ENCODE data around the gene ZNF207.
A peak's percentile ranks its signal among the peaks of the same experiment; 100 is the strongest.
"Not testable (repeated sequence)": the region's sequence is repeated elsewhere in the genome, so short reads cannot be mapped to it uniquely, and the experiment has no call there.

ZNF207 gene

DNA sequence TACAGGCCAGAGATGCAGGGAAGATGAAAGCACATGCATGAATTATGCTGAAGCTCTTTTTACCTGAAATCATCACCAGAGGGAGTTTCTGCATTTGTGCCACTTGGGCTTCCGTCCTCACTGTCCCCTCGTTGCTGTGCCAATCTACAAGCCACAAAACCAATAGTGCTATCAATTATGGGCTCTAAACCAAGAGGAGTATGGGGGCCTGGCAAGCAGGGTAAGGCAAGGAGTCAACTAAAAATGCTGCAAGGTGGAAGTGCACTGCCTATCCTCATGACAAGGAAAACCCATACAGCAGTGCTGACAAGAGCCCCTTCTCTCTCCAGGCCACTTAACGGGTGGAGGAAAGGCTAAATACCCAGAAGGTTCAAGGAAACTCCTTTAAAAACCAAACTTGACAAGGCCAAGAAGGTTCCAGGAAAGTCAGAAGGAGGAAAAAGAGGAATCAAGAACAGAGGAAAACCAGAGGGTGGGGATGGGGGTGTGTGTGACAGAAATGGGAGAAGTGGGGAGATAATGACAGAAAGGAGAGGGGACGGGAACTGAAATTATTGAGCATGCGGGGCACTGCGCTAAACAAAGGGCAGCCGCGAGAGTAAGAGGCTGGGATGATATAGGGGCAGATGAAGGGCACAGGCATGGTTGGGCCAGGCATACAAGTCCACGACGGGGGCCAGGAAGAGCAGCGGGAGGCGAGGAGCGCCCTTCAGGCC lies 8.7 kb upstream of the ZNF207 start:
- no peak for DNase-seq

DNA sequence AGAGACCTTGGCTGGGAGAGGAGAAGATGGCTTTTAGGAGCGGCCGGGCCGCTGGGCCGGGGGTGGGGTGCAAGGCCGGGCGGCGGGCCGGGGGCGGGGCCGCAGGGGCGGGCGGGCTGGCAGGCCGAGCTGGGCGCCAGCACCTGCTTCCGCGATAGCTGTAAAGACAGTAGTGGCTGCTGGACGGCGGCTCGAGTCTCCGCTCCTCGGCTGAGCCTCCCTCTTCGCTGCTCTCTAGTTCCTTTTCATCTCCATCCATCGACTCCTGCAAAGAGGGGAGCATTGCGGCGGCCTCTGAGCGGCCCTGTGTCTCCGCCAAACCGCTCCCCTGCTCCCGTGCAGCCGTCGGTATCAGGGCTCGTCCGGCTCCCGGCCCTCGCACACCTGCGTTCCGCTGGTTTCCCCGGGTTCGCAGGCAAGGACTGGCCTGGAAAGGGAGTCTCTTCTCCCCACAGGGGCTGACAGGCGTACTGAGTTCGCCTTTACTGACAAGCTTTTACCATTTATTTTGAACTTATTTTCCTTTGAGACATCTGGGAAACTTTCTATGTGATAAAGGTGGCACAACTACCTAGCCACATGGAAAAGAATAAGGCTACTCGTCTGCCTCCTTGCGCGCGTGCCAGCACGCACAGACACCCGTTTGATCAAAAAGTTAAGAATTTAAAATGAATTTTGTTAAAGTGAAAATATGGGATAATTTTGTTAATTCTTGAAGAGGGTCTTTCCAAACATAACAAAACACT lies 7.9 kb upstream of the ZNF207 start, which contains the start of gene C17orf75:
Gene C17orf75 (minus strand): TSS at position 317 of the 746 bp plus-strand sequence. CDS start 34 bp downstream, at position 283.
- peak; percentile 80 for DNase-seq

DNA sequence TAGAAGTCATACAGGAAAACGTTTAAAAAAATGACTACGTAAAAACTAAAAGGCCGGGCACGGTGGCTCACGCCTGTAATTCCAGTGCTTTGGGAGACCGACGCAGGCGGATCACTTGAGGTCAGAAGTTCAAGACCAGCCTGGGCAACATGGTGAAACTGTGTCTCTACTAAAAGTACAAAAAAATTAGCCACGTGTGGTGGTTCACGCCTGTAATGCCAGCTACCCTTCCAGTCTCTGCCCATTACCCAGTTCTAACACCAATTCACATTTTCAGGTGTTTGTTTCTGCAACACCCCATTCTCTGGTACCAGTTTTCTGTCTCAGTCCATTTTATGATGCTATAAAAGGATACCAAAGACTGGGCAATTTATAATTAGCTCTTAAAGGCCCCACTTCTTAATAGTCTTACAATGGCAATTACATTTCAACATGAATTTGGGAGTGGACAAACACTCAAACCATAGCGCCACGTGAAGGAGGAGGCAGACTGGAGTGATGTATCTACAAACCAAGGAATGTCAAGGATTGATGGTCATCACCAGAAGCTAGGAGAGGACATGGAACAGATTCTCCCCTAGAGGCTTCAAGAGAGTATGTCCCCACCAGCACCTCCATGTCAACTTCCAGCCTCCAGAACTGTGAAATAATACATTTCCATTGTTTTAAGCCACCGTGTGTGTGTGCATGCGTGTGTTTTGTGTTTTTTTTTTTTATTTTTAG lies 7.2 kb upstream of the ZNF207 start:
- no peak for DNase-seq

DNA sequence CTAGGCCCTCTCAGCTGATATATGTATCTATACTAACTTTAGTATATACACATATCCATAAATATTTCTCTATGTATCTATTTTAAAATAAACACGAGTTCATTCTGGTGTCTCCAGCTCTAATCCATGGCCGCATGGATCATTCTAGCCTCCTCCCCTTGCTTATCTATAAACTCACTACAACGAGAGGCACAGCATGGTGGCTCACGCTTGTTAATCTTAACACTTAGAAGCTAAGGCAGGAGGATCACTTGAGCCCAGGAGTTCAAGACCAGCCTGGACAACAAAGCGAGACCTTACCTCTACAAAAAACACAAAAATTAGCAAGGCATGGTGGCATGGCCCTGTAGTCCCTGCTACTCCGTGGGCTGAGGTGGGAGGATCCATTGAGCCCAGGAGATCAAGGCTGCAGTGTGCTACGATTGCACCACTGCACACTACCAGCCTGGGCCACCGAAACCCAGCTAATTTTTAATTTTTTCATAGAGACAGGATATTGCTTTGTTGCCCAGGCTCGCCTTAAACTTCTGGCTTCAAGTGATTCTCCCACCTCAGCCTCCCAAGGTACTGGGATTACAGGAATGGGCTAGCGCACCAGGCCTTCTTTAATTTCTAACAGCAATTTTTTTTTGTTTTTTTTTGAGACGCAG lies 3.9 kb upstream of the ZNF207 start:
- no peak for DNase-seq

DNA sequence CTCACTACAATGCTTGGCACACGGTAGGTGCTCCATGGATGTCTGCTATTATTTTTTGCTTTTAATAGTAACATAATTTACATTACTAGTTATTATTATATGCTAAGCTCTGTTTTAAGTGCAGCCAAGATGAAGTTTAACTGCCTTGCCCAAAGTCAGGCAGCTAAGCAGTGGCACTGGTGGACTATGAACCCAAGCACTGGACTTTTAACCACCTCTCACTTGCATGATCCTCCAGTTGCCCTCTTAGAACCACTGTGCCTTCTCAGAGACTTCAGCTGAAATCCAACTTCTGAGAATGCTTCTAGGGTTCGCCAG lies 1.5 kb upstream of the ZNF207 start:
- DNase-seq, result no peak

DNA sequence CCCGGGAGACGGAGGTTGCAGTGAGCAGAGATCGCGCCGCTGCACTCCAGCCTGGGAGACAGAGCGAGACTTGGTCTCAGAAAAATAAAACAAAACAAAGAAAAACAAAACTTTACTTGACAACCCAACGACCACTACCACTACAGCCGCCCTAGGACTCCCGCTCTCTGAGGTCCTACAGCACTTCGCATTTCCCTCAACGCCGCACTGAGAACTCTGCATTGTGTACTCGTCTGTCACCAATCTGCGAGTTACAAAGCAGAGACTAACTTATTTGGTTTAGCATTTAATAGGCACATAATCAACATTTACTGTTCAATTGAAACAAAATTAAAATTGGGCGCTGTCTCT lies 479 bp upstream of the ZNF207 start:
- no peak for DNase-seq

DNA sequence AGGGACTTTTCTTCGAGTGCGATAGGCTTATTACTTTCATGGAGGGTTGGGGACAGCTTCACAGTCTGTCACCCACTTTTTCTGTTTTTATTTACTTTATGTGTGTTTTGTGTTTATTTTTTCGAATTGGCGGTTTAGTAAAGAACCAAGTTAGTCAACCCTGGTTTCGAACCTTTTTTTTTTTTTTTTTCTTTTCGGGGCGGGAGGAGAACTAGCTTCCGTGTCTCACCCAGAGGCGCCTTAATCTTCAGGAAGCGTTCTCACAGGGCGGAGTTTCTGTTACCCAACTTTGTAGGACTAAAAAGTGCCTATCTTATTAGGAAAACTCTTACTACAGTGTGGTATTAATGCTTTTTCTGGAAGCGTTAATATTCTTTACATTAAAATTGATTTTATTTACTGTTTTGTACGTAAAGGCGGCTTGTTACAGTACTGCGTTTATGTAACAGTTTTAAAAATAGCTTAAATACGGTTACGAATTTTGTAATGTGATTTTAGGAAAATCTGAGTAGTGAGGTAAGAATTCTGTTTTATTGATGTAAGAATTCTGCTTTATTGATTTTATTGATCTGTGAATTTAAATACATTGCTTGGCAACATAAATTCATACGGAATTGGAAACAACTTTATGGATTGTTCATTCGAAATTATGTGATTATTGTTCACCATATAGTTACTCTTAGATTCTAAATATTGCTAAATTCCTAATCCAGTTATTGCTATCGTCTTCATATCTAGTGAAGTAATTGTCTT lies 885 bp downstream of the ZNF207 start:
- peak; percentile 54 for DNase-seq

DNA sequence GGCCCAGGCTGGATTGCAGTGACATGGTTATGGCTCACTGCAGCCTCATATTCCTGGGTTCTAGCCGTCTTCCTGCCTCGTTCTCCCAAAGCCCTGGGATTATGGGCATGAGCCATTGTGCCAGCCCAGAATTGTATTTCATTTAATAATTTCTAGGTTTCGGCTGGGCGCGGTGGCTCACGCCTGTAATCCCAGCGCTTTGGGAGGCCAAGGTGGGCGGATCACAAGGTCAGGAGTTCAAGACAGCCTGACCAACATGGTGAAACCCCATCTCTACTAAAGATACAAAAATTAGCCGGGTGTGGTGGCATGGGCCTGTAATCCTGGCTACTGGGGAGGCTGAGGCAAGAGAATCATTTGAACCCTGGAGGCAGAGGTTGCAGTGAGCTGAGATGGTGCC lies 2.8 kb downstream of the ZNF207 start:
- DNase-seq, result not testable (repeated sequence)

DNA sequence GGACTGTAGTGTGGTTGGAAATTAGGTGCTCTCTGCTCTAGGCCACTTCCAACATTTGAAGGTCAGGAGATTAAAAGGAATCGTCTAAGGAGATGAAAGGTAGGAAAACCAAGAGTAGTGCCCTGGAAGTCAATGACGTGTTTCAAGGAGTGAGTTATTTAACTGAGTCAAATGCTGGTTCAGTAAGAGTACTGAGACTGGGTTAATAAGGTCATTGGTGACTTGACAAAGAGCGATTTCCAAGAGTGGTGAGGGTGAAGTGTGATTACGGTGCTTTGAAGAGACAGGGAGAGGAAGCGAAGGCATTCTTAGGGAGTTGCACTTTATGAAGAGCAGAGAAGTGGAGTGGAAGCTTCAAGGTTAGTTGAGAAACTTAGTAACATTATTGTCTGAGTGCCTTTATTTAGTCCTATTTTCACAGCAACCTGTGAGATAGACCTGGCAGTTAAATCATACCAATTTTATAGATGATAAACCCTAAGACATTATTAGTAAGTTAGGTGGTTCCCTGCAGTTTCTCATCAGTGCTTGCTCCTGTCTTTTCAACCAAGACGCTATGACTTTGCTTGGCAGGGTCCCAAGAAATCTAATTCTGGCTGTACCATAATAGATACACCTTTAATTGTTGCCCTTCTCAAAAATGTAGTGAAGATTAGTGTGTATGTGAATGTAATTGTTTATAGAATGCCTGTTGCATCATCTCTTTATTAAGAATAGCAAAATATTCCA lies 5.9 kb downstream of the ZNF207 start:
- DNase-seq, result no peak

DNA sequence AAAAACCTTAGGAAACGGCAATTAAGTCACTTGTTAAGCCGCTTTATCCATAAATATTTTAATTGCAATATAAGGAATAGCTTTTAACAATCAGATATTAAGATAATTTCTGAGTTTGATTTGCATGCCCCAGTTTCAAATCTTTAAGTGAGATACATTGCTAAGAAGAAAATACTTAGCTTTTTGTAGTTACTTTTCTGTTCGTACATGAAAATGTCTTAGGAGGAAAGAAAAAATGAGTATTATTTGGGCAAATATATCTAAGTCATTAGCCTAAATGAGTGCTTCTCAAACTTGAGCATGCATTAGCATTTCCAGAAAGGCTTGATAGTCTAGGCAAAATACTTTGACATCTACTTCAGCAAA lies 6.4 kb downstream of the ZNF207 start:
- DNase-seq, result no peak

DNA sequence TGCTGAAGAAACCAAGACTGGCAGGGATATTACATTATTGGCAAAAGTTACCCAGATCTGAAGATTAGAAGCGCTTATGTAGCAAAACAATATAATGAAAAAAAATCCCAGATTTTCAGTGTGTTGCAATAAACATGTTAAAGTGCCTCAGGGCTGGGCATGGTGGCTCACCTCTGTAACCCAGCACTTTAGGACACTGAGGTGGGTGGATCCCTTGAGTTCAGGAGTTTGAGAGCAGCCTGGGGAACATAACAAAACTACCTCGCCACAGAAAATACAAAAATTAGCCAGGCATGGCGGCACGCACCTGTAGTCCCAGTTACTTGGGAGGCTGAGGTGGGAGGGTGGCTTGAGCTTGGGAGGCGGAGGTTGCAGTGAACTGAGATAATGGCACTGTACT lies 6.8 kb downstream of the ZNF207 start:
- no peak for DNase-seq

DNA sequence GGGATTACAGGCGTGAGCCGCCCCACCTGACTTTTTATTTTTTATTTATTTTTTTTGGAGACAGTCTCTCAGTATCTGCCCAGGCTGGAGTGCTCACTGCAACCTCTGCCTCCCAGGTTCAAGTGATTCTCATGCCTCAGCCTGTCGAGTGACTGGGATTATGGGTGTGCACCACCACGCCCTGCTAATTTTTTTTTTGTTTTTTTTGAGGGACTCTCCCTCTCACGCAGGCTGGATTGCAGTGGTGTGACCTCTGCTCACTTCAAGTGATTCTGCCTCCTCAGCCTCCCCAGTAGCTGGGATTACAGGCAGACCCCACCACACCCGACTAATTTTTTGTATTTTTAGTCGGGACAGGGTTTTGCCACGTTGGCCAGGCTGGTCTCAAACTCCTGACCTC lies 7.7 kb downstream of the ZNF207 start:
- DNase-seq, result no peak

DNA sequence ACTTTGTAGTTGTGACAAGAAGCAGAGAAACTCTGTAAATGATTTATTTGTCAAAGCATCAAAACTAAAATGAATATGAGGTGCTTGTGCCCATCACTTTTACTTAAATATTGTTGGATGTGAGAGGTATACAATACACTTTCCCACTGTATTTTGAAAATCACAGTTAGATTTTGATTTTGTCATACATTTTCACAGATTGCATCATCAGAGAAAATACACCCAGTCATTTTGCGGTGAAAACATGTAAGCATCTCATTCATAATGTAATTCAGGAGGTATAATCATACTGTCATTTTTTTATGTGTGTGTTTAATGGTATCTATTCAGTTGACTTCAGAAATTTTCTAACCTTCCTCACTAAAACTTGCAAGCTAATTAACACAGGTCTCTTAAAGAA lies 11.3 kb downstream of the ZNF207 start:
- no peak for DNase-seq

DNA sequence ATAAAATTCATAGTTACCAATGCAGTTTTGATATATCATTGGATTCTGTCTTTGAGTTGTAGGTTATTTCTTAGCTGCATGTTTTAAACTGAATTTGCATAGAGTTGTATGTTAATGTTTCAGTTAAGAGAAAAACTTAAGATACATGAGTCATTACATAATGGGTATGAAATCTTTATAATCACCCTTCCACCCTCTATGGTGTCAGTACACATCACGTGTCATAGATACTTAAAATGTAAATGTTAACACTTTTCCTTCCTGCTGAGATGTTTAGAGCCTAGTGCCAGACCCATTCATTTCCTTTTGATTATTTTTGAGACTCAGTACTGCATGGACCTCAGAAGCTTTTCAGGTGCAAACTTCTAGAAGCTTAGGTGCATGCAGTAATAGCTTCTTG lies 20.5 kb downstream of the ZNF207 start:
- DNase-seq, result no peak

DNA sequence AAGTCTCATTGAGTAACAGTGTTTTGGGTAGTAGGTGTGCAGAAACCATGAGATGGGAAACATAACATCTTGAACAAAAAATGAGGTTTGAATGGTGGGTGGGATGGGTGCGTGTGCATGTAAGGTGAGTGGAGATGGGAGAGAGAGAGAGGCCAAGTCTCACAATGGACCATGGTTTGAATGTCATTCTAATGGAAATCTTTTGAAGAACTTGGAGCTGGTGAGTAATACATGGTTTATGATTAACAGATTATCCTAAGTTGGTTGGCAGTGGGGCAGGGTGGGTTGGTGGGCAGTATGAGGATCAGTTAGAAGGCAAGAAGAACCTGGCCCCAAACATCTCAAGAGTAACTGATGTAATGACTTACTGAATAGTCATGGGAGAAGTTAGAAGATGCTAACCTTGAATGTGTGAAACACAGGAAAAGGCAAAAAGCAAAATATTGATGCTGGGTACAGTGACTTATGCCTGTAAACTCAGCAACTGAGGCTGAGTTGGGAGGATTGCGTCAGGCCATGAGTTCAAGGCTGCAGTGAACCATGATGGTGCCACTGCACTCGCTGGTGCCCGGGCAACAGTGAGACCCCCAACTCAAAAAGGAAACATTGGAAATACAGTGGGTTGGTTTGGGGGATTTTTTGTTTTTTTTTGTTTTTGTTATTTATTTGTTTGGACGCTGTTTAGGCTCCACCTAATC lies 32.7 kb downstream of the ZNF207 start:
- DNase-seq, result no peak

DNA sequence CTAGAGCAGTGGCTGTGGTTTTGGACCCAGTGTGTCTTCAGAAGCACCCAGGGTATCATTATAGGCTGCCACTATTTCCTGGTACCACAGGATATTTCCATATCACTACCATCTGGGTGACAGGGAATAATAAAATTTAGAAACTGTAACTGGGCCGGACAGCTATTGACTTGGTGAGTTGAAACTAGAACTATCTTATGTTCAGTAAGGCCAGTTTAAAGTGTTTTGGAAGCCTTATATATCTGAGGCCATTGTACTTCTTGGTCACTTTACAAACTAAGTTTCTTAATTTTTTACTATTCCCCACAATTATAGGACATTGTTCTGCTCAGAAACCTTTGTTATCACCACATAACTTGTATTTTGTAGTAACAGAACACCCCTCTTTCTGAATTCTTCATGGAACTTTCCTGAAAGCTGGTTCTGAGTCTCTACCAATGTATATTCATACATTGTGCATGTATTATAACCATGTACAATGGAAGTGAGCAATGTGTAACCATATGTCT lies 34.0 kb downstream of the ZNF207 start:
- DNase-seq, result no peak

DNA sequence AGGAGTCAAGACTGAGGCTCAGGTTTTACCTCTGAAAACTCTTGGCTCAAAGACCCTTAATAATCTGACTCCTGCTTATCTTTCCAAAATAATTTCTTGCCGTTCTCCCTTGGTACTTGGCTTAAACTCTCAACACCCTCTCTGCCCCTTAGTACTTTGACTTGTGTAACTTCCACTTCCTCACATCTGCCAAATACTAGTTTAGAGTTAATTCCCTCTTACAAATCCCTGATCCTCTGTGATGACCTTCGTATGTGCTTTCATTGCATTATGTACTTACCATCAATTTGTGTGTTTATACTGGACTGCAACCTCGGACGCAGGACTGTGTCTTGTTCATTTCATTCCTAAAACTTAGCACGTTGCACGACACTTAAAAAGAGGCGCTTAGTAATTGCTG lies 35.2 kb downstream of the ZNF207 start:
- DNase-seq, result no peak

DNA sequence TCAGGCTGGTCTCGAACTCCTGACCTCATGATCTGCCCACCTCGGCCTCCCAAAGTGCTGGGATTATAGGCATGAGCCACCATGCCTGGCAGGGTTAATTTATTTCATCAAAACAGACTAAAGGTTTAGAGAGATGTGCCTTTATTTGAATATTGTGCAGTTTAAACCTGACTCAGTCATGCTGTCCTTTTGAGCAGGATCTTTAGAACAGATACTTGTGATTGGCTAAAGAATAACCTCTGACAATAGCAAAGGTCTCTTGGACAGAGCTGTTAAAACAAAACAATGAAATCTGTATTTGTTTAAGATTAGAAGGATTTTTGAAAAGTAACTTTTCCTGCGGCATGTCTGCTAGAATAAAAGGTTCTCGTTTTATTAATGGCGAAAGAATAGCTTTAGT lies 36.0 kb downstream of the ZNF207 start:
- DNase-seq, result no peak

DNA sequence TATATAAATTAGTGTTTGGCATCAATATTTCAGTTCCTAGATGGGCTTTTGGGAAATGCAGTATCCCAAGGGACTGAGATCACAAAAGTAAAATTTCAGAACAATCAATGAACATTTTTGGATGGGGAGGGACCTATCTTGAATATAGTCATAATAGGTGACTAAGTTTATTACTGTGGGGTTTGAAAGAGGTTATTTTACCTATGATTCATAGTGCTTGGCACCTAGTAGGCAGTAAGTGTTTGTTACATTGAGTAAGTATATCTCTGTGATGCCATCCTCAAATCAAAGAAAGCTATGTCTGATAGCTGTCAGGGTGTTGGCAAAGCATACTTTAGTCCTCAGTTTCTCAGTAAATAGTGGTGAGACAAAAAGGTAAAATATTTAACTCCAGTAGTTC lies 36.9 kb downstream of the ZNF207 start:
- DNase-seq, result no peak

DNA sequence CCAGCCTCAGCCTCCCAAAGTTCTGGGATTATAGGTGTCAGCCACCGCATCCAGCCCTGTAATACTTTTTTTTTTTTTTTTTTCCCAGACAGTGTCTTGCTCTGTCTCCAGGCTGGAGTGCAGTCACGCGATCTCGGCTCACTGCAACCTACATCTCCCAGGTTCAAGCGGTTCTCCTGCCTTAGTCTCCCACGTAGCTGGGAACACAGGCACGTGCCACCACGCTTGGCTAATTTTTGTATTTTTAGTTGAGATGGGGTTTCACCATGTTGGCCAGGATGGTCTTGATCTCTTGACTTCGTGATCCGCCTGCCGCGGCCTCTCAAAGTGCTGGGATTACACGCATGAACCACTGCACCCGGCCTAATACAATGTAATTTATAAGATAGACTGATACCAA lies 38.2 kb downstream of the ZNF207 start:
- DNase-seq, result not testable (repeated sequence)

Data from NCI-H774 (cell line).